Endothelial cell of umbilical vein (primary cell): ENCODE results near the gene KRT83. TPM values are rescaled to one million over a fixed set of nuclear protein-coding genes. Genes with fewer than 3 reads are reported as not detected.

ENCODE experiments used
- BruUV-seq: library from RNA; stranded (reverse); fragments of 400-500 nt; replicated peaks from 2 replicates; lab custom pipeline; 2021; lab: Mats Ljungman, UMichigan
- CTCF ChIA-PET: fragments of 300-600, 350-600 bp; sonication (Branson Sonifier 250); formaldehyde crosslinking; loops from one replicate; lab custom pipeline; 2021; ENCODE audit warnings: antibody characterized with exemption, inconsistent platforms; lab: Charles Lee
- POLR2A ChIA-PET: fragments of 300-600, 350-600 bp; sonication (Branson Sonifier 250); formaldehyde crosslinking; loops from one replicate; lab custom pipeline; 2021; ENCODE audit warnings: antibody characterized with exemption, inconsistent platforms; lab: Charles Lee
- DNase-seq: peaks from one replicate; pipeline ENCODE4 v3.0.0-alpha.2; 2011; ENCODE audit warnings: low read depth, low spot score
- FAIRE-seq: peaks from 2 replicates; lab custom pipeline; 2011; peaks lifted over from hg19 to GRCh38; lab: Jason Lieb, UNC
- H2AFZ ChIP-seq: 2 replicates; pipeline ENCODE4 v1.6.0; 2012; ENCODE audit warnings: low read depth, low read length, control low read depth, inconsistent platforms
- H3K27ac ChIP-seq: 2 replicates; pipeline ENCODE4 v1.5.1; 2011; ENCODE audit warnings: low read depth, mild to moderate bottlenecking, control low read depth, low read length, moderate library complexity; ENCODE audit not compliant: insufficient read depth
- H3K27me3 ChIP-seq, 2 experiments: 2 replicates each; pipeline versions ENCODE4 v1.6.0 to v1.6.1; 2011; ENCODE audit warnings: low read length in 2 of 2, mixed read lengths in 1 of 2; ENCODE audit not compliant: control insufficient read depth in 2 of 2, insufficient read depth in 2 of 2
- H3K36me3 ChIP-seq, 2 experiments: 2 replicates in 1 of 2; 3 replicates in 1 of 2; pipeline ENCODE4 v1.5.1; 2011; ENCODE audit warnings: low read length in 2 of 2, mild to moderate bottlenecking in 1 of 2, moderate library complexity in 1 of 2; ENCODE audit not compliant: control insufficient read depth in 2 of 2, insufficient read depth in 2 of 2; ENCODE audit errors: extremely low read depth in 1 of 2
- H3K4me1 ChIP-seq: 3 replicates; pipeline ENCODE4 v1.5.1; 2011; ENCODE audit warnings: mild to moderate bottlenecking, low read length; ENCODE audit not compliant: control insufficient read depth, insufficient read depth; ENCODE audit errors: extremely low read depth
- H3K4me2 ChIP-seq: 2 replicates; pipeline ENCODE4 v1.6.1; 2011; ENCODE audit warnings: low read length, control low read depth, mixed read lengths; ENCODE audit not compliant: insufficient read depth
- H3K4me3 ChIP-seq, 3 experiments: fragments of 200-600 bp in 1 of 3; sonication (generic), shearing (Covaris generic) in 1 of 3; replicated peaks in 1 of 3; 2 replicates each; pipeline ENCODE4 v1.5.1; 2011 to 2016; ENCODE audit warnings: control low read depth in 3 of 3, low read length in 3 of 3, mild to moderate bottlenecking in 2 of 3, inconsistent platforms in 1 of 3, low read depth in 1 of 3, moderate library complexity in 1 of 3; ENCODE audit not compliant: insufficient read depth in 1 of 3
- H3K79me2 ChIP-seq: 2 replicates; pipeline ENCODE4 v1.6.0; 2012; ENCODE audit warnings: low read length, inconsistent platforms; ENCODE audit not compliant: control insufficient read depth, insufficient read depth
- H3K9ac ChIP-seq: replicated peaks from 2 replicates; pipeline ENCODE3; 2011; ENCODE audit warnings: low read length, control low read depth; ENCODE audit not compliant: insufficient read depth; ENCODE audit errors: extremely low read depth
- H3K9me1 ChIP-seq: replicated peaks from 3 replicates; pipeline ENCODE4 v1.6.0; 2011; ENCODE audit warnings: mild to moderate bottlenecking, low read length; ENCODE audit not compliant: control insufficient read depth, insufficient read depth; ENCODE audit errors: extremely low read depth
- H3K9me3 ChIP-seq: replicated peaks from 2 replicates; pipeline ENCODE4 v1.5.1; 2012; ENCODE audit warnings: low read length, inconsistent platforms; ENCODE audit not compliant: control insufficient read depth, insufficient read depth
- H4K20me1 ChIP-seq: replicated peaks from 2 replicates; pipeline ENCODE3; 2011; ENCODE audit warnings: mild to moderate bottlenecking, low read length; ENCODE audit not compliant: control insufficient read depth, insufficient read depth; ENCODE audit errors: extremely low read depth
- CTCF ChIP-seq, 2 donors: IDR thresholded peaks; 1 replicate in 1 of 2; 2 replicates in 1 of 2; pipeline ENCODE4 v1.5.1; 2011; ENCODE audit warnings: low read length in 2 of 2, mild to moderate bottlenecking in 2 of 2, moderate library complexity in 2 of 2, control low read depth in 1 of 2, inconsistent platforms in 1 of 2, low read depth in 1 of 2; ENCODE audit not compliant: insufficient read depth in 1 of 2; ENCODE audit errors: extremely low read depth in 1 of 2
- EZH2 ChIP-seq: IDR thresholded peaks from 2 replicates; pipeline ENCODE4 v1.6.1; 2012; ENCODE audit warnings: borderline replicate concordance, low read depth, mild to moderate bottlenecking, moderate library complexity, low read length, inconsistent platforms; ENCODE audit not compliant: severe bottlenecking
- FOS ChIP-seq: IDR thresholded peaks from 2 replicates; pipeline ENCODE4 v1.6.1; 2011; ENCODE audit warnings: mild to moderate bottlenecking, low read length, moderate library complexity, borderline replicate concordance; ENCODE audit not compliant: insufficient read depth
- GATA2 ChIP-seq: IDR thresholded peaks from 2 replicates; pipeline ENCODE4 v1.7.0; 2011; ENCODE audit warnings: low read depth, mild to moderate bottlenecking, moderate library complexity, mixed read lengths, low read length; ENCODE audit not compliant: insufficient read length, insufficient read depth
- JUN ChIP-seq: IDR thresholded peaks from 2 replicates; pipeline ENCODE4 v1.6.1; 2011; ENCODE audit warnings: borderline replicate concordance, low read depth; ENCODE audit not compliant: insufficient read length, insufficient read depth
- MAX ChIP-seq: IDR thresholded peaks from 2 replicates; pipeline ENCODE4 v1.6.1; 2011; ENCODE audit not compliant: insufficient read depth, insufficient read length
- MYC ChIP-seq: IDR thresholded peaks from one replicate; pipeline ENCODE4 v1.6.1; 2011; ENCODE audit warnings: mild to moderate bottlenecking, low read depth, low read length
- POLR2A ChIP-seq: IDR thresholded peaks from 2 replicates; pipeline ENCODE4 v1.6.1; 2012; ENCODE audit warnings: low read depth, mild to moderate bottlenecking, control low read depth, low read length
- POLR2AphosphoS5 ChIP-seq: IDR thresholded peaks from 2 replicates; pipeline ENCODE4 v1.6.1; 2012; ENCODE audit warnings: low read depth, mild to moderate bottlenecking, control low read depth, low read length, moderate library complexity; ENCODE audit not compliant: insufficient read depth
- dilution Hi-C: fragments of 300-500 bp; cut with MboI; formaldehyde crosslinking; loops from one replicate; pipeline ENCODE4 v1.15.0; 2019; ENCODE audit warnings: low sequenced_read_pairs; ENCODE audit not compliant: extremely low pct_ligation_motif_present
- intact Hi-C: fragments of 100-400 bp; cut with micrococcal nuclease; formaldehyde crosslinking; loops from one replicate; pipeline ENCODE4 v1.10.0; 2022
- polyA plus RNA-seq, 4 experiments: library from polyadenylated mRNA; depleted of rRNA in 3 of 4; stranded (reverse) in 3 of 4; unstranded in 1 of 4; fragments of >200 nt; gene quantifications; 2 replicates each; pipeline versions ENCODE4 v1.2.1 to v1.2.3, GENCODE V29; 2011 to 2012; ENCODE audit warnings: missing spikeins in 1 of 4
- total RNA-seq: library from RNA; stranded (reverse); gene quantifications from 2 replicates; pipeline ENCODE4 v1.2.3, GENCODE V29; 2021

KRT83 gene
- total and polyA plus RNA-seq, 2 donors (not counting 3 experiments of a cell fraction or from before 2014, with no cell fraction given): not detected

GRCh38 chr12:52270541-52271070 lies 50.6 kb downstream of the KRT83 start:
- no peak overlapping the region for H3K9ac ChIP-seq
- no peaks in the 10 kb centered on the region for H3K9me3 ChIP-seq
- intact Hi-C loops (no loop called here), dilution Hi-C loops (no loop called here)
- no peak overlapping the region for H3K4me2 ChIP-seq
- FAIRE-seq (no peak), DNase-seq (no peak)
- no peaks in the 10 kb centered on the region for H3K79me2 ChIP-seq
- no peaks in the 10 kb centered on the region for H3K4me1 ChIP-seq
- H3K4me3 ChIP-seq: no peak overlapping the region
- ChIA-PET CTCF (interaction anchor here (0.9 to 3.2 kb wide), 7 partner anchors 9 to 57 kb away, joined by 3 to 23 read pairs (median 3); no protein-coding TSS in a partner anchor), POLR2A (no interaction called here)
- no peaks in the 10 kb centered on the region for H3K9me1 ChIP-seq
- no peak overlapping the region for H3K27ac ChIP-seq
- H3K36me3 ChIP-seq: no peaks in the 10 kb centered on the region
- peaks cover 22 to 30% of the 10 kb centered on the region in 2 experiments for H3K27me3 ChIP-seq
- BruUV-seq: no TSS peak
- no peak for TF ChIP-seq MAX
- H2AFZ ChIP-seq: no peak overlapping the region
- no peaks in the 10 kb centered on the region for H4K20me1 ChIP-seq

GRCh38 chr12:52268212-52268611 lies 53.0 kb downstream of the KRT83 start:
- dilution Hi-C loops (no loop called here), intact Hi-C loops (no loop called here)
- no peak overlapping the region for H3K27ac ChIP-seq
- H3K36me3 ChIP-seq: no peaks in the 10 kb centered on the region
- no peak overlapping the region for H3K4me2 ChIP-seq
- POLR2A ChIA-PET: no interaction called here
- no peaks in the 10 kb centered on the region for H3K9me1 ChIP-seq
- H2AFZ ChIP-seq: no peak overlapping the region
- CTCF ChIA-PET: interaction anchor here (4.0 kb wide), 1 partner anchor 12 kb away, joined by 28 read pairs; no protein-coding TSS in a partner anchor
- peaks cover 12 to 24% of the 10 kb centered on the region in 2 experiments for H3K27me3 ChIP-seq
- DNase-seq: no peak
- no peak for FAIRE-seq
- BruUV-seq: no TSS peak
- H3K9ac ChIP-seq: no peak overlapping the region
- H3K9me3 ChIP-seq: no peaks in the 10 kb centered on the region
- no peaks in the 10 kb centered on the region for H4K20me1 ChIP-seq
- no peaks in the 10 kb centered on the region for H3K4me1 ChIP-seq
- TF ChIP-seq CTCF (IDR thresholded peaks at IDR 0.05; ENCODE audit: extremely low read depth in 1 of 2, insufficient read depth in 1 of 2, low read depth in 1 of 2, low read length in 2 of 2) (no peak), GATA2 (no peak), FOS (no peak), JUN (no peak), MAX (no peak), POLR2A (no peak), EZH2 (no peak), POLR2AphosphoS5 (no peak), MYC (no peak)
- H3K79me2 ChIP-seq: no peaks in the 10 kb centered on the region
- no peak overlapping the region for H3K4me3 ChIP-seq
